ENCODE results near the gene KRTAP10-11. TPM values are rescaled to one million over a fixed set of nuclear protein-coding genes. Genes with fewer than 3 reads are reported as not detected.

KRTAP10-11 gene
- total and polyA plus RNA-seq, 7 donors = not detected

DNA sequence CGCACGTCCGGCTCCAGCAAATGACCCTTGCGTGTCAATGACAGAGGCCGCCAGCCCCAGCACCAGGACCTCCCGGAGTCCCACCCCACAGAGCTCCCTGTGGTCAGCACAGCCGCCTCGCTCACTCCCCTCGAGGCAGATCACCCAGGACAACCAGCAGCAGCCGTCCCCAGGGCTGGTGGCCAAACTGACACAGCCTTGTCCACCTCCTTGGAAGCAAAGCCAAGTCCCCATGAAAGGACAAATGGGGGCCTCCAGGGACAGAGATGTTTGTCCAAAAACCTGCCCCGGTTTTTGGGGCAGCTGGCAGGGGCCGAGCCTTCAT lies 6.9 kb upstream of the KRTAP10-11 start:
- TF ChIP-seq, protein P1, sequence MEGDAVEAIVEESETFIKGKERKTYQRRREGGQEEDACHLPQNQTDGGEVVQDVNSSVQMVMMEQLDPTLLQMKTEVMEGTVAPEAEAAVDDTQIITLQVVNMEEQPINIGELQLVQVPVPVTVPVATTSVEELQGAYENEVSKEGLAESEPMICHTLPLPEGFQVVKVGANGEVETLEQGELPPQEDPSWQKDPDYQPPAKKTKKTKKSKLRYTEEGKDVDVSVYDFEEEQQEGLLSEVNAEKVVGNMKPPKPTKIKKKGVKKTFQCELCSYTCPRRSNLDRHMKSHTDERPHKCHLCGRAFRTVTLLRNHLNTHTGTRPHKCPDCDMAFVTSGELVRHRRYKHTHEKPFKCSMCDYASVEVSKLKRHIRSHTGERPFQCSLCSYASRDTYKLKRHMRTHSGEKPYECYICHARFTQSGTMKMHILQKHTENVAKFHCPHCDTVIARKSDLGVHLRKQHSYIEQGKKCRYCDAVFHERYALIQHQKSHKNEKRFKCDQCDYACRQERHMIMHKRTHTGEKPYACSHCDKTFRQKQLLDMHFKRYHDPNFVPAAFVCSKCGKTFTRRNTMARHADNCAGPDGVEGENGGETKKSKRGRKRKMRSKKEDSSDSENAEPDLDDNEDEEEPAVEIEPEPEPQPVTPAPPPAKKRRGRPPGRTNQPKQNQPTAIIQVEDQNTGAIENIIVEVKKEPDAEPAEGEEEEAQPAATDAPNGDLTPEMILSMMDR (IDR thresholded peaks at IDR 0.05) = no peak
- Histone ChIP-seq H3K27me3 (ENCODE audit: insufficient read depth in 3 of 3, low read length in 2 of 3) (peaks cover 0 to 28% (median 16%) of the 10 kb centered on the region in 3 donors), H3K9me3 (peaks cover under 1% of the 10 kb centered on the region), H3K4me3 (no peak overlapping the region), H3K27ac (no peak overlapping the region), H3K36me3 (ENCODE audit: insufficient read depth in 1 of 2, low read depth in 1 of 2) (no peaks in the 10 kb centered on the region), H3K4me1 (no peaks in the 10 kb centered on the region)
- intact Hi-C loops (cut with DNase I) = no loop called here
- no peak for ATAC-seq
- WGBS, 3 donors = 49 to 57% (median 55%) methylated on average over 12 of the region's 12 CpGs
- DNase-seq = no peak

DNA sequence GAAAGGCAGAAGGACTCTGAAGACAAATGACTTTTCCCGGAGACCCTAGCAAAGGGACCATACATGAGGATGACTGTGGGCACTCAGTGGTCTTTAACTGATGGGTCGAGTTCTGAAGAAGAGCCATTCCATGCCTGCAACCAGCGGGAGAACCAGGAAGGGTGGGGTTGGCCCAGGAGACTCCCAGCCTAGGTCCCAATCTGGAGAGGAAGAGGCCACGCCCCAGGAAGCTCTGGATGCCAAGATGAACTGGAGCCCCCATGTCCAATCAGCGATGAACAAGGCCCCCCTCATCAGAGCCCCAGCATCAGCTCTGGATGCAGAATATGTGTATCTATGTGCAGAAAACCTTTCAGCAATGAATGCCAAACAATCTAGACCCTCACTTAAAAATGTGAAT lies 5.5 kb upstream of the KRTAP10-11 start:
- Histone ChIP-seq H3K36me3 (ENCODE audit: insufficient read depth in 1 of 2, low read depth in 1 of 2) (no peaks in the 10 kb centered on the region), H3K27me3 (ENCODE audit: insufficient read depth in 3 of 3, low read length in 2 of 3) (peaks cover 0 to 33% (median 16%) of the 10 kb centered on the region in 3 donors), H3K9me3 (peaks cover 3% of the 10 kb centered on the region), H3K4me1 (no peaks in the 10 kb centered on the region), H3K4me3 (no peak overlapping the region), H3K27ac (no peak overlapping the region)
- 79 to 84% (median 82%) methylated on average over 5 of the region's 5 CpGs for WGBS, 3 donors
- DNase-seq (no peak), ATAC-seq (no peak)
- TF ChIP-seq, protein P1 (IDR thresholded peaks at IDR 0.05) = no peak
- intact Hi-C loops (cut with DNase I) = no loop called here

- DNase-seq = no peak
- H3K36me3 ChIP-seq (ENCODE audit: insufficient read depth in 1 of 2, low read depth in 1 of 2) = no peaks in the 10 kb centered on the region
- H3K27me3 ChIP-seq (ENCODE audit: insufficient read depth in 3 of 3, low read length in 2 of 3) = peaks cover 0 to 44% (median 15%) of the 10 kb centered on the region in 3 donors
- WGBS, 3 donors = 43 to 70% (median 63%) methylated on average over 14 of the region's 14 CpGs
- TF ChIP-seq, protein P1 (IDR thresholded peaks at IDR 0.05) = no peak
- peaks cover 3% of the 10 kb centered on the region for H3K9me3 ChIP-seq
- intact Hi-C loops (cut with DNase I) = no loop called here
- no peak overlapping the region for H3K27ac ChIP-seq
- H3K4me3 ChIP-seq = no peak overlapping the region
- no peaks in the 10 kb centered on the region for H3K4me1 ChIP-seq
- ATAC-seq = no peak
Measured at GRCh38 chr21:44643741-44644310, 2.4 kb upstream of the KRTAP10-11 start.

GRCh38 chr21:44644878-44645277 lies 1.3 kb upstream of the KRTAP10-11 start:
- intact Hi-C loops (cut with DNase I) = no loop called here
- H3K27ac ChIP-seq = no peak overlapping the region
- no peaks in the 10 kb centered on the region for H3K36me3 ChIP-seq (ENCODE audit: insufficient read depth in 1 of 2, low read depth in 1 of 2)
- H3K4me1 ChIP-seq = no peaks in the 10 kb centered on the region
- peaks cover 3% of the 10 kb centered on the region for H3K9me3 ChIP-seq
- ATAC-seq (no peak), DNase-seq (no peak)
- WGBS, 3 donors = 47 to 48% (median 48%) methylated on average over 2 of the region's 2 CpGs
- peaks cover 0 to 42% (median 14%) of the 10 kb centered on the region in 3 donors for H3K27me3 ChIP-seq (ENCODE audit: insufficient read depth in 3 of 3, low read length in 2 of 3)
- H3K4me3 ChIP-seq = no peak overlapping the region
- TF ChIP-seq, protein P1 (IDR thresholded peaks at IDR 0.05) = no peak

DNA sequence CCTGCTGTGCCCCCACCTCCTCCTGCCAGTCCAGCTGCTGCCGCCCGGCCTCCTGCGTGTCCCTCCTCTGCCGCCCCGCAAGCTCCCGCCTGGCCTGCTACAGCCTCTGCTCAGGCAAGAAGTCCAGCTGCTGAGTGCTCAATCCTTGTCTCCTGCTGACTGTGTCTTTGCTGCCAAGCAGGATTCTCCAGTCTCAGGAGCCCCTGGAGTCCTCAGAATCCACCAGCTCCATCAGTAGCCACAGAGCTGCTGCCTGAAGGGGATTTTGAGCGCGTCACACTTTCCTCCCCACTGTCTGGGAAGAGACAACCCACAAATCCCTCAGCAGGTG lies 973 bp downstream of the KRTAP10-11 start:
- TF ChIP-seq, protein P1 (IDR thresholded peaks at IDR 0.05) = no peak
- ATAC-seq (no peak), DNase-seq (no peak)
- WGBS, 3 donors = 15 to 26% (median 18%) methylated on average over 8 of the region's 8 CpGs
- H3K9me3 ChIP-seq = peaks cover 3% of the 10 kb centered on the region
- H3K4me3 ChIP-seq = no peak overlapping the region
- no peak overlapping the region for H3K27ac ChIP-seq
- H3K4me1 ChIP-seq = no peaks in the 10 kb centered on the region
- H3K27me3 ChIP-seq (ENCODE audit: insufficient read depth in 3 of 3, low read length in 2 of 3) = peaks cover 0 to 43% (median 6%) of the 10 kb centered on the region in 3 donors
- H3K36me3 ChIP-seq (ENCODE audit: insufficient read depth in 1 of 2, low read depth in 1 of 2) = no peaks in the 10 kb centered on the region
- intact Hi-C loops (cut with DNase I) = no loop called here
